ENCODE data around the gene CTNNA2. TPM values are rescaled to one million over a fixed set of nuclear protein-coding genes. Genes with fewer than 3 reads are reported as not detected.

Gene CTNNA2
- under 1 TPM in 1 of 2 donors, not detected in 1; 0.37 TPM for total RNA-seq
- under 1 TPM in 1 of 2 donors, not detected in 1; 0.01 TPM for polyA plus RNA-seq
- long read RNA-seq, donor 1, result 0 reads
- long read RNA-seq, donor 2, result 0 reads
- long read RNA-seq, donor 3, result 0 reads
- long read RNA-seq, donor 4, result 0 reads
- long read RNA-seq, donor 5, result 0 reads

GRCh38 chr2:79512442-79513401 is at the start of gene CTNNA2:
Gene CTNNA2, plus strand, starts transcription at chr2:79513051.
- no peak for TF ChIP-seq CTCF (IDR thresholded peaks at IDR 0.05; ENCODE audit: control extremely low read depth, extremely low read depth)
- no peaks in the 10 kb centered on the region for H3K36me3 ChIP-seq (ENCODE audit: control insufficient read depth in 4 of 4, insufficient read depth in 4 of 4, low read length in 4 of 4)
- ATAC-seq (ENCODE audit: insufficient read depth, low FRiP score) (peak; percentile 56), DNase-seq (peak; percentile 22 to 65 (median 65))
- H3K4me3 ChIP-seq, result peak within 1 kb of the TSS; percentile 18
- WGBS, 2 donors, result 2 to 3% methylated on average over 52 to 87 of the region's 87 CpGs
- H3K27me3 ChIP-seq (ENCODE audit: control insufficient read depth in 3 of 3, insufficient read depth in 3 of 3, low read length in 2 of 3), result peaks cover 0 to 7% (median 0%) of the 10 kb centered on the region in 3 donors
- H3K9ac ChIP-seq (ENCODE audit: insufficient read depth in 1 of 2, low read length in 2 of 2), result no peak within 1 kb of the TSS
- H3K4me1 ChIP-seq (ENCODE audit: control insufficient read depth in 5 of 5, insufficient read depth in 5 of 5, low read length in 5 of 5), result peaks cover 0 to 4% (median 0%) of the 10 kb centered on the region in 5 donors
- H3K9me3 ChIP-seq (ENCODE audit: control insufficient read depth in 4 of 4, insufficient read depth in 3 of 4, low read length in 3 of 4), result peaks cover 0 to 2% (median 0%) of the 10 kb centered on the region in 4 donors
- H3K27ac ChIP-seq (ENCODE audit: low read depth in 1 of 2, low read length in 1 of 2), result no peak within 1 kb of the TSS

- WGBS, 2 donors, result 65 to 77% methylated on average over 3 of the region's 3 CpGs
Measured at GRCh38 chr2:79487399-79487798, 25.5 kb upstream of the CTNNA2 start.

GRCh38 chr2:79511320-79511951 is 1.4 kb upstream of the CTNNA2 start:
- no peak for ATAC-seq (ENCODE audit: insufficient read depth, low FRiP score)
- Histone ChIP-seq H3K27me3 (ENCODE audit: control insufficient read depth in 3 of 3, insufficient read depth in 3 of 3, low read length in 2 of 3) (peaks cover 0 to 7% (median 0%) of the 10 kb centered on the region in 3 donors), H3K9me3 (ENCODE audit: control insufficient read depth in 4 of 4, insufficient read depth in 3 of 4, low read length in 3 of 4) (peaks cover 0 to 2% (median 0%) of the 10 kb centered on the region in 4 donors), H3K4me1 (ENCODE audit: control insufficient read depth in 5 of 5, insufficient read depth in 5 of 5, low read length in 5 of 5) (peaks cover 0 to 4% (median 0%) of the 10 kb centered on the region in 5 donors), H3K4me3 (no peak overlapping the region), H3K9ac (ENCODE audit: insufficient read depth in 1 of 2, low read length in 2 of 2) (no peak overlapping the region), H3K36me3 (ENCODE audit: control insufficient read depth in 4 of 4, insufficient read depth in 4 of 4, low read length in 4 of 4) (no peaks in the 10 kb centered on the region), H3K27ac (ENCODE audit: low read depth in 1 of 2, low read length in 1 of 2) (no peak overlapping the region)
- no peak for TF ChIP-seq CTCF (IDR thresholded peaks at IDR 0.05; ENCODE audit: control extremely low read depth, extremely low read depth)
- peak; percentile 76 to 93 (median 84) for DNase-seq
- 21 to 23% methylated on average over 16 of the region's 16 CpGs for WGBS, 2 donors

More at GRCh38 chr2:79487399-79487798, 25.5 kb upstream of the CTNNA2 start:
- no peak for ATAC-seq (ENCODE audit: insufficient read depth, low FRiP score)
- no peak overlapping the region for H3K4me3 ChIP-seq
- H3K36me3 ChIP-seq (ENCODE audit: control insufficient read depth in 4 of 4, insufficient read depth in 4 of 4, low read length in 4 of 4), result no peaks in the 10 kb centered on the region
- H3K27ac ChIP-seq (ENCODE audit: low read depth in 1 of 2, low read length in 1 of 2), result no peak overlapping the region
- H3K4me1 ChIP-seq (ENCODE audit: control insufficient read depth in 5 of 5, insufficient read depth in 5 of 5, low read length in 5 of 5), result no peaks in the 10 kb centered on the region
- no peaks in the 10 kb centered on the region for H3K27me3 ChIP-seq (ENCODE audit: control insufficient read depth in 3 of 3, insufficient read depth in 3 of 3, low read length in 2 of 3)
- H3K9me3 ChIP-seq (ENCODE audit: control insufficient read depth in 4 of 4, insufficient read depth in 3 of 4, low read length in 3 of 4), result peaks cover 0 to 2% (median 0%) of the 10 kb centered on the region in 4 donors
- TF ChIP-seq CTCF (IDR thresholded peaks at IDR 0.05; ENCODE audit: control extremely low read depth, extremely low read depth), result no peak
- DNase-seq, result no peak
- H3K9ac ChIP-seq (ENCODE audit: insufficient read depth in 1 of 2, low read length in 2 of 2), result no peak overlapping the region
